Mesodermal cell (in vitro differentiated cells): ENCODE measurements around the gene PRDM11.

Source experiments
- H3K27ac ChIP-seq: 2 replicates; pipeline ENCODE4 v1.7.0; 2013; ENCODE audit warnings: mild to moderate bottlenecking, low read depth, low read length, moderate library complexity; ENCODE audit not compliant: severe bottlenecking
- H3K36me3 ChIP-seq: 2 replicates; pipeline ENCODE4 v1.7.1; 2013; ENCODE audit warnings: mild to moderate bottlenecking, low read length, moderate library complexity; ENCODE audit not compliant: control insufficient read depth, insufficient read depth
- H3K4me1 ChIP-seq: one replicate; pipeline ENCODE4 v1.7.1; 2013; ENCODE audit warnings: mild to moderate bottlenecking, low read length; ENCODE audit not compliant: insufficient read depth, control insufficient read depth, poor library complexity, severe bottlenecking
- H3K4me3 ChIP-seq: 2 replicates; pipeline ENCODE4 v1.7.0; 2013; ENCODE audit warnings: low read length, control low read depth, mild to moderate bottlenecking; ENCODE audit not compliant: insufficient read depth, poor library complexity, severe bottlenecking; ENCODE audit errors: extremely low read depth
- H3K9me3 ChIP-seq: 2 replicates; pipeline ENCODE4 v1.7.1; 2013; ENCODE audit warnings: mild to moderate bottlenecking, low read length, moderate library complexity; ENCODE audit not compliant: control insufficient read depth
- WGBS, 2 experiments: methylation state at CpG; one replicate each; pipeline ENCODE4 v1.1.5; 2013; ENCODE audit warnings: missing lambda C conversion rate in 2 of 2; ENCODE audit not compliant: insufficient coverage in 2 of 2; 5-methylcytosine and 5-hydroxymethylcytosine counted together

Gene PRDM11

GRCh38 chr11:45252134-45252856, 105.9 kb downstream of the PRDM11 start:
- Histone ChIP-seq H3K9me3 (no peaks in the 10 kb centered on the region), H3K27ac (no peak overlapping the region), H3K4me3 (no peak overlapping the region), H3K4me1 (no peaks in the 10 kb centered on the region), H3K36me3 (no peaks in the 10 kb centered on the region)
- 35% methylated on average over 22 of the region's 22 CpGs for WGBS, 2 experiments

- no peaks in the 10 kb centered on the region for H3K4me1 ChIP-seq
- no peaks in the 10 kb centered on the region for H3K36me3 ChIP-seq
- H3K4me3 ChIP-seq: no peak overlapping the region
- H3K27ac ChIP-seq: no peak overlapping the region
- WGBS, 2 experiments: 73 to 83% methylated on average over 2 to 3 of the region's 3 CpGs
- no peaks in the 10 kb centered on the region for H3K9me3 ChIP-seq
Measured at GRCh38 chr11:45252877-45253276, 106.4 kb downstream of the PRDM11 start.

GRCh38 chr11:45253640-45254039, 107.2 kb downstream of the PRDM11 start:
- no peak overlapping the region for H3K4me3 ChIP-seq
- H3K4me1 ChIP-seq: no peaks in the 10 kb centered on the region
- 94 to 96% methylated on average over 6 to 8 of the region's 9 CpGs for WGBS, 2 experiments
- H3K27ac ChIP-seq: no peak overlapping the region
- no peaks in the 10 kb centered on the region for H3K36me3 ChIP-seq
- no peaks in the 10 kb centered on the region for H3K9me3 ChIP-seq

GRCh38 chr11:45254070-45254469, 107.6 kb downstream of the PRDM11 start:
- no peaks in the 10 kb centered on the region for H3K9me3 ChIP-seq
- H3K27ac ChIP-seq: no peak overlapping the region
- 57 to 78% methylated on average over 1 to 4 of the region's 4 CpGs for WGBS, 2 experiments
- no peak overlapping the region for H3K4me3 ChIP-seq
- H3K4me1 ChIP-seq: no peaks in the 10 kb centered on the region
- no peaks in the 10 kb centered on the region for H3K36me3 ChIP-seq

- H3K36me3 ChIP-seq: no peaks in the 10 kb centered on the region
- 10 to 30% methylated on average over 2 of the region's 4 CpGs for WGBS, 2 experiments
- no peak overlapping the region for H3K4me3 ChIP-seq
- H3K27ac ChIP-seq: no peak overlapping the region
- H3K4me1 ChIP-seq: peaks cover 8% of the 10 kb centered on the region
- no peaks in the 10 kb centered on the region for H3K9me3 ChIP-seq
Measured at GRCh38 chr11:45258982-45259530, 112.6 kb downstream of the PRDM11 start.

GRCh38 chr11:45259592-45259991, 113.2 kb downstream of the PRDM11 start:
- Histone ChIP-seq H3K4me1 (peaks cover 8% of the 10 kb centered on the region), H3K9me3 (no peaks in the 10 kb centered on the region), H3K27ac (no peak overlapping the region), H3K36me3 (no peaks in the 10 kb centered on the region), H3K4me3 (no peak overlapping the region)
- 100% methylated on average over 2 of the region's 3 CpGs; no CpG with 5 or more reads in 1 of the 2 experiments for WGBS, 2 experiments

- Histone ChIP-seq H3K27ac (no peak overlapping the region), H3K4me3 (no peak overlapping the region)
Measured at GRCh38 chr11:45260071-45260470, 113.6 kb downstream of the PRDM11 start.

GRCh38 chr11:45262900-45263299, 116.5 kb downstream of the PRDM11 start:
- 73 to 88% methylated on average over 3 of the region's 4 CpGs for WGBS, 2 experiments
- H3K36me3 ChIP-seq: no peaks in the 10 kb centered on the region
- H3K9me3 ChIP-seq: no peaks in the 10 kb centered on the region
- no peak overlapping the region for H3K27ac ChIP-seq
- no peak overlapping the region for H3K4me3 ChIP-seq
- peaks cover 12% of the 10 kb centered on the region for H3K4me1 ChIP-seq

More at GRCh38 chr11:45260071-45260470, 113.6 kb downstream of the PRDM11 start:
- Histone ChIP-seq H3K36me3 (no peaks in the 10 kb centered on the region), H3K9me3 (no peaks in the 10 kb centered on the region), H3K4me1 (peaks cover 10% of the 10 kb centered on the region)

- no peak overlapping the region for H3K27ac ChIP-seq
- no peak overlapping the region for H3K4me3 ChIP-seq
- 89 to 100% methylated on average over 2 to 3 of the region's 3 CpGs for WGBS, 2 experiments
- H3K36me3 ChIP-seq: no peaks in the 10 kb centered on the region
- H3K4me1 ChIP-seq: peaks cover 12% of the 10 kb centered on the region
- H3K9me3 ChIP-seq: no peaks in the 10 kb centered on the region
Measured at GRCh38 chr11:45263773-45264172, 117.3 kb downstream of the PRDM11 start.

GRCh38 chr11:45264839-45265515, 118.5 kb downstream of the PRDM11 start:
- H3K9me3 ChIP-seq: no peaks in the 10 kb centered on the region
- WGBS, 2 experiments: 91 to 92% methylated on average over 8 to 9 of the region's 11 CpGs
- peaks cover 5% of the 10 kb centered on the region for H3K4me1 ChIP-seq
- H3K36me3 ChIP-seq: no peaks in the 10 kb centered on the region
- no peak overlapping the region for H3K27ac ChIP-seq
- H3K4me3 ChIP-seq: no peak overlapping the region
